HG02870 (cell line): Measurements from ENCODE around the gene CHMP3.

Source experiments
- ATAC-seq: cut with Tn5 transposase; IDR thresholded peaks from one replicate; pipeline ENCODE4 v1.9.1; 2021; ENCODE audit warnings: mild to moderate bottlenecking, moderate library complexity; ENCODE audit not compliant: unreplicated experiment

The CHMP3 gene

GRCh38 chr2:86476092-86476491 lies 87.2 kb downstream of the CHMP3 start:
- no peak for ATAC-seq

GRCh38 chr2:86471637-86472036 lies 91.6 kb downstream of the CHMP3 start:
- ATAC-seq, result no peak

DNA sequence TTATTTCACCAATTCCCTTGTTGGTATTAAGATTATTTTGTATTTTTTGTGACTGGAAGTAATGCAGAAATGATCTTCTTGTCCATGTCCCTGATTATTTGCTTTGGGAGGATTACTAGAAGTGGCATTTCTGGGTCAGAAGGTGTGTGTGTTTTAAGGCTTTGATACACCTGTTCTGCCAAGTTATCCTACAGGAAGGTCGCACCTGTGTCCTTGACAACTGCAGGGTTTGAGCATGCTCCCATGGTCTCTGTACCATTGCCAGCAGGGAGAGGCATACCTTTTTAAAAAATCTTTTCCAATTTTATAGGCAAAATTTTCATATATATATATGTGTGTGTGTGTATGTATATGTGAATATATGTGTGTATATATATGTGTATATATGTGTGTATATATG lies 92.4 kb downstream of the CHMP3 start:
- ATAC-seq, result no peak

DNA sequence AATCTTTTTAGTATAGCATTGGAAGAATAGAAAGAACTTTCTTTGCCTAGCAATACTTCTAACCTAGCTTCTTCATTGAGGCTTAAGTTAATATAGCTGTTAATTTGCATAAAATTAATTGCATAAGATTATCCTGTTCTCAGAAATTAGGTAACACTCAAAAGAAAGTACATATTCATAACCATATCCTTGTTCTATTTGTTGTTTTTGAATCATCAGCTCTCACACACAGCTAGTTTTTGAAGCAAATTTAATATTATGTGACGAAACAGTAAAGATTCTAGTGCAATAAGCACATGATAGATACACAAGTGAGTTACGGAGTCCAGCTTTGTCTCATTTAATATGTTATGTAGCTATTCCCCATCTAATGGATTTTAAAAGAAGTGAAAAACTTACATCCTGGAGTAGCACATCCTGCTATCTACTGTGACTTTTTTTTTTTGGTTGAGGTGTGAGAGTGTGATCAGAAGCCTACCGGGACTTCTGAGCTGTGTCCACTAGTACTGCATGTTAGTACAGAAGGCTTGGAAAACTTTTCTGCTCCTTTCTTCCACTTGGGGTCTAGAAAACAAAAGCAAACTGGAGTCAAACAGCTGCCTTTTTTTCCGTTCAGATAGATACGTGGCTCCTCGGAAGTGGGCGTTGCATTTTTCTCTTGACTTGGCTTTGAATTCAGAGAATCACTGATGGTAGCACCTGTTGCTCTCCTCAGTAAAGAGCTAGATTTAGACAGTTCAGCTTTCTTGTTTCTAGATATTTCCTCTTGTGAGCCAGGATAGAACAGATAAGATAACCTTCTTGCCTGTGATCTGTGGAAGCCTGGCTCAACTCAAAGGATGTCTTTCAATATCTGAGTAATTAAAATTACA lies 94.8 kb downstream of the CHMP3 start:
- ATAC-seq, result no peak

- ATAC-seq, result no peak
These were observed 96.9 kb downstream of the CHMP3 start for GRCh38 chr2:86466306-86466705.

DNA sequence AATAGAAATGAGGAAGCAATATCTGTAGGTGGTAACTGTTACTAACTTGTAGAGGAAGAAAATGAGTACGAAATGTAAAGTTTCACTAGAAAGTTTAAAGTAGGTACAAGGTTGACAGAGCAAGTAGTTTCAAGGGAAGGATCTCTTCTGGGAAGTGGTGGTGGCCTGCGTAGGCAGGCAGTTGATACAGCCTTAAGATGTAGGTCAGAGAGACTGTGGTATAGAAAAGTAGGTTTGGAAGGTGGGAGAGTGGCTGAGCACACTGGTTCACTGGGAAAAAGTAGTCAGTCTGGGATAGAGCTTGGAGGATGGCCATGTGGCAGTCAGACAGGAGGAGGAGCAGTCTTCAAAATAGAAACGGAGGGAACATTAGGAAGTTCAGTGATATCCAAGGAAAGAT lies 98.6 kb downstream of the CHMP3 start:
- ATAC-seq, result peak; percentile 74

GRCh38 chr2:86461042-86461743 lies 102.0 kb downstream of the CHMP3 start:
- ATAC-seq, result no peak

GRCh38 chr2:86455181-86455580 lies 108.1 kb downstream of the CHMP3 start:
- no peak for ATAC-seq

- no peak for ATAC-seq
These were observed 109.0 kb downstream of the CHMP3 start for GRCh38 chr2:86454238-86454637.

DNA sequence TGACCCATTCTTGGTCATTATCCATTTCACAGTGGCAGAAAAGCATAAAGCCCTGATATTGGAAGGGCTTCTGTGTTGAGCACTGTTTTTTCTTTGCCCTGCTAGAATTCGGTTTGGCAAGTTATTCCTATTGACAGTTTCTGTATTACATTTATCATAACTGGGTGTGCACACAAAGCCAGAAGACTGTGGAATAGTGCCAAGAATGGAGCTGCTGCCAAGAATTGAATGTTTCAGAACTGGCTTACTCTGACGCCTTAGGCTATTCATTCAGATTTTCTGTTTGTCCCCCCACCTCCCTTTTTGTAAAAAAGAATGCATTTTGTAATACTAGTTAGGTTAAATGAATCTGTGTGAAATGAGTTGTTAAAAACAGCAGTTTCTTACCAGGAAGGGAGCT lies 109.4 kb downstream of the CHMP3 start:
- no peak for ATAC-seq
